ENCODE data around the gene MPHOSPH6.

- TF ChIP-seq CTCF (IDR thresholded peaks at IDR 0.05) (no peak), EZH2 (IDR thresholded peaks at IDR 0.05) (no peak), EZH2phosphoT487 (IDR thresholded peaks at IDR 0.05) (no peak)
Observed at GRCh38 chr16:82178352-82178751, 8.3 kb upstream of the MPHOSPH6 start.

Data from neural progenitor cell (in vitro differentiated cells).